ENCODE measurements around the gene GTPBP1. TPM values are rescaled to one million over a fixed set of nuclear protein-coding genes. Genes with fewer than 3 reads are reported as not detected.

GTPBP1 gene
- total RNA-seq, 2 experiments from 2014 or later, result 51.1 to 95.0 TPM

- peak; percentile 90 for DNase-seq (ENCODE audit: low spot score)
- peak within 1 kb of the TSS; percentile 93 for H3K4me2 ChIP-seq (ENCODE audit: low read length)
- H3K36me3 ChIP-seq (ENCODE audit: insufficient read depth, low read length), result peaks cover 42% of the 10 kb centered on the region
- H3K4me3 ChIP-seq (ENCODE audit: low read depth, low read length, poor library complexity, severe bottlenecking), result peak within 1 kb of the TSS; percentile 89
- peak; percentile 90 for TF ChIP-seq CTCF (conservative IDR thresholded peaks at IDR 0.05; ENCODE audit: low read length)
- TF ChIP-seq EZH2phosphoT487 (IDR thresholded peaks at IDR 0.05; ENCODE audit: borderline replicate concordance, low read depth, low read length), result no peak
- peaks cover 11% of the 10 kb centered on the region for H3K4me1 ChIP-seq (ENCODE audit: insufficient read depth, low read length, poor library complexity, severe bottlenecking)
- ChIA-PET CTCF (ENCODE audit: unreplicated experiment) (interaction anchor here (1.1 kb wide), 1 partner anchor 17 kb away, joined by 6 read pairs; no protein-coding TSS in a partner anchor), POLR2A (interaction anchor here (0.7 to 2.1 kb wide), 5 partner anchors 17 to 346 kb away, joined by 3 to 18 read pairs (median 4); partner anchors contain the start of gene JOSD1)
- H4K20me1 ChIP-seq (ENCODE audit: insufficient read depth, low read length), result no peaks in the 10 kb centered on the region
- no peaks in the 10 kb centered on the region for H3K9me3 ChIP-seq (ENCODE audit: low read length)
- no TSS peak for BruUV-seq (replicated peaks)
- H2AFZ ChIP-seq (ENCODE audit: low read length), result peak within 1 kb of the TSS; percentile 75
- no peaks in the 10 kb centered on the region for H3K9me2 ChIP-seq (ENCODE audit: insufficient read depth, low read length)
- intact Hi-C loops (cut with micrococcal nuclease; ENCODE audit: unreplicated experiment), result loop anchor here (2.0 kb wide), 2 partner anchors 23 to 25 kb away; partner anchors contain the start of genes CBY1, FAM227A and GTPBP1
- H3K27ac ChIP-seq (ENCODE audit: low read depth, low read length, poor library complexity, severe bottlenecking), result peak within 1 kb of the TSS; percentile 25
- peaks cover 11% of the 10 kb centered on the region for H3K79me2 ChIP-seq (ENCODE audit: insufficient read depth, low read depth, low read length)
These were observed 24.0 kb upstream of the GTPBP1 start, which contains the start of gene TOMM22 for GRCh38 chr22:38681582-38682335. TOMM22 (plus strand) TSS chr22:38681957; CDS start chr22:38681979, 22 bp downstream.

GRCh38 chr22:38684895-38685294 lies 20.8 kb upstream of the GTPBP1 start:
- POLR2A ChIA-PET, result no interaction called here
- intact Hi-C loops (cut with micrococcal nuclease; ENCODE audit: unreplicated experiment), result no loop called here
- Histone ChIP-seq H3K79me2 (ENCODE audit: insufficient read depth, low read depth, low read length) (peaks cover 11% of the 10 kb centered on the region), H2AFZ (ENCODE audit: low read length) (no peak overlapping the region), H3K27ac (ENCODE audit: low read depth, low read length, poor library complexity, severe bottlenecking) (no peak overlapping the region), H3K9me2 (ENCODE audit: insufficient read depth, low read length) (no peaks in the 10 kb centered on the region), H3K9me3 (ENCODE audit: low read length) (no peaks in the 10 kb centered on the region), H3K4me1 (ENCODE audit: insufficient read depth, low read length, poor library complexity, severe bottlenecking) (peaks cover 11% of the 10 kb centered on the region), H3K4me3 (ENCODE audit: low read depth, low read length, poor library complexity, severe bottlenecking) (no peak overlapping the region), H4K20me1 (ENCODE audit: insufficient read depth, low read length) (no peaks in the 10 kb centered on the region), H3K4me2 (ENCODE audit: low read length) (no peak overlapping the region), H3K36me3 (ENCODE audit: insufficient read depth, low read length) (peaks cover 71% of the 10 kb centered on the region)
- CTCF ChIA-PET (ENCODE audit: unreplicated experiment), result no interaction called here
- TF ChIP-seq CTCF (conservative IDR thresholded peaks at IDR 0.05; ENCODE audit: low read length), result no peak
- no peak for TF ChIP-seq EZH2phosphoT487 (IDR thresholded peaks at IDR 0.05; ENCODE audit: borderline replicate concordance, low read depth, low read length)
- no TSS peak for BruUV-seq (replicated peaks)
- DNase-seq (ENCODE audit: low spot score), result no peak

GRCh38 chr22:38685761-38686160 lies 20.0 kb upstream of the GTPBP1 start:
- TF ChIP-seq EZH2phosphoT487 (IDR thresholded peaks at IDR 0.05; ENCODE audit: borderline replicate concordance, low read depth, low read length) (no peak), CTCF (conservative IDR thresholded peaks at IDR 0.05; ENCODE audit: low read length) (no peak)
- H3K4me2 ChIP-seq (ENCODE audit: low read length), result no peak overlapping the region
- peaks cover 11% of the 10 kb centered on the region for H3K4me1 ChIP-seq (ENCODE audit: insufficient read depth, low read length, poor library complexity, severe bottlenecking)
- no peak overlapping the region for H3K4me3 ChIP-seq (ENCODE audit: low read depth, low read length, poor library complexity, severe bottlenecking)
- peaks cover 79% of the 10 kb centered on the region for H3K36me3 ChIP-seq (ENCODE audit: insufficient read depth, low read length)
- H4K20me1 ChIP-seq (ENCODE audit: insufficient read depth, low read length), result no peaks in the 10 kb centered on the region
- no TSS peak for BruUV-seq (replicated peaks)
- ChIA-PET POLR2A (interaction anchor here (0.9 kb wide), 1 partner anchor 12 kb away, joined by 3 read pairs; no protein-coding TSS in a partner anchor), CTCF (ENCODE audit: unreplicated experiment) (no interaction called here)
- DNase-seq (ENCODE audit: low spot score), result no peak
- H3K9me3 ChIP-seq (ENCODE audit: low read length), result no peaks in the 10 kb centered on the region
- intact Hi-C loops (cut with micrococcal nuclease; ENCODE audit: unreplicated experiment), result no loop called here
- no peak overlapping the region for H3K27ac ChIP-seq (ENCODE audit: low read depth, low read length, poor library complexity, severe bottlenecking)
- peaks cover 11% of the 10 kb centered on the region for H3K79me2 ChIP-seq (ENCODE audit: insufficient read depth, low read depth, low read length)
- no peaks in the 10 kb centered on the region for H3K9me2 ChIP-seq (ENCODE audit: insufficient read depth, low read length)
- no peak overlapping the region for H2AFZ ChIP-seq (ENCODE audit: low read length)
